Measurements from ENCODE around the gene DNAAF1.

- TF ChIP-seq CTCF (IDR thresholded peaks at IDR 0.05) (no peak), POLR2A (IDR thresholded peaks at IDR 0.05) (no peak)
Measured at GRCh38 chr16:84107921-84108320, 37.2 kb upstream of the DNAAF1 start.
